Naive thymus-derived CD8-positive, alpha-beta T cell (primary cell): ENCODE measurements around the gene ETV4. TPM values are rescaled to one million over a fixed set of nuclear protein-coding genes. Genes with fewer than 3 reads are reported as not detected.

ENCODE experiments used
- ATAC-seq, 2 donors: fragments of 150-1000 bp; cut with Tn5 transposase in 1 of 2; sonication (Bioruptor Pico), chemical (Tn5 transposase) in 1 of 2; 1 replicate in 1 of 2; 2 replicates in 1 of 2; pipeline ENCODE4 v1.10.0; 2021; ENCODE audit warnings: mild to moderate bottlenecking in 2 of 2, moderate library complexity in 2 of 2
- POLR2A ChIA-PET: fragments of 350-600 bp; sonication (Branson Sonifier 250); formaldehyde crosslinking; loops from one replicate; lab custom pipeline; 2021; ENCODE audit warnings: antibody characterized with exemption; lab: Charles Lee
- DNase-seq, 10 donors: peaks; one replicate each; pipeline versions ENCODE4 v3.0.0 to v3.0.0-alpha.2; 2020 to 2022
- H3K27ac Mint-ChIP-seq, 10 donors: one replicate each; pipeline ENCODE4 v1.8.0; 2020 to 2022; ENCODE audit warnings: mild to moderate bottlenecking in 10 of 10, mixed read lengths in 10 of 10, moderate library complexity in 4 of 10, inconsistent platforms in 1 of 10
- H3K27me3 Mint-ChIP-seq, 5 donors: one replicate each; pipeline ENCODE4 v1.8.0; 2021 to 2022; ENCODE audit warnings: mixed read lengths in 5 of 5
- H3K36me3 Mint-ChIP-seq, 3 donors: one replicate each; pipeline ENCODE4 v1.8.0; 2020 to 2022; ENCODE audit warnings: mixed read lengths in 3 of 3, mild to moderate bottlenecking in 2 of 3, inconsistent platforms in 1 of 3
- H3K4me1 Mint-ChIP-seq, 4 donors: one replicate each; pipeline ENCODE4 v1.8.0; 2021 to 2022; ENCODE audit warnings: mixed read lengths in 4 of 4
- H3K4me3 Mint-ChIP-seq, 10 donors: one replicate each; pipeline ENCODE4 v1.8.0; 2020 to 2022; ENCODE audit warnings: mild to moderate bottlenecking in 10 of 10, mixed read lengths in 10 of 10, moderate library complexity in 6 of 10, inconsistent platforms in 1 of 10
- H3K9me3 Mint-ChIP-seq, 9 donors: one replicate each; pipeline ENCODE4 v1.8.0; 2020 to 2022; ENCODE audit warnings: mixed read lengths in 9 of 9, mild to moderate bottlenecking in 3 of 9, inconsistent platforms in 1 of 9, moderate library complexity in 1 of 9
- polyA plus RNA-seq, 3 donors: library from polyadenylated mRNA; unstranded; fragments of 300-500 nt; fragmentation: Illumina TruSeq; gene quantifications; one replicate each; pipeline ENCODE4 v1.2.3, GENCODE V29; 2021
- total RNA-seq, 8 experiments: library from RNA in 2 of 8; stranded (reverse) in 2 of 8; gene quantifications; one replicate each; pipeline ENCODE4 v1.2.3 and lab custom pipeline; 2021 to 2026

ETV4 gene
- total and polyA plus RNA-seq, 5 experiments from 2014 or later, result 0.09 TPM; not detected in 4

DNA sequence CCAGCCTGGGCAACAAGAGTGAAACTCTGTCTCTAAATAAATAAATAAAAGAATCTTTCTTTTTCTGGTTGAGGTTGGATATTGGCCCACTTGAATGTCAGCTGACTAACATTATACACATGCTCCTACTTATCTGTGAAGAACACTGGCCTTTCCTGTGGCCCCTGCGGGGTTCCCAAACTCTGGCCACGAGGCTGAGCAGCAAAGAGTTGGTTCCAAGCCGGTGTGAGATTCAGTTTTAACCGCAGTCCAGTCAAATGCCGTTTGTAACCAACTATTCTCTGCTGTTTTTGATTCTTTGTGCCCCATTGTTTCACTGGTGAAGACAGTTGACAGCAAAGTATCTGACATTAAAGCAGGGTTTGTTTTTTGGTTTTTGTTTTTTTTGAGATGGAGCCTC lies 11.2 kb downstream of the ETV4 start:
- no peak for ATAC-seq
- DNase-seq, result no peak
- H3K27me3 Mint-ChIP-seq, result no peaks in the 10 kb centered on the region
- H3K9me3 Mint-ChIP-seq, result no peaks in the 10 kb centered on the region
- H3K4me1 Mint-ChIP-seq, result peaks cover 0 to 7% (median 2%) of the 10 kb centered on the region in 4 donors
- no peak overlapping the region for H3K27ac Mint-ChIP-seq
- no peak overlapping the region for H3K4me3 Mint-ChIP-seq
- POLR2A ChIA-PET, result no interaction called here
- H3K36me3 Mint-ChIP-seq, result no peaks in the 10 kb centered on the region

DNA sequence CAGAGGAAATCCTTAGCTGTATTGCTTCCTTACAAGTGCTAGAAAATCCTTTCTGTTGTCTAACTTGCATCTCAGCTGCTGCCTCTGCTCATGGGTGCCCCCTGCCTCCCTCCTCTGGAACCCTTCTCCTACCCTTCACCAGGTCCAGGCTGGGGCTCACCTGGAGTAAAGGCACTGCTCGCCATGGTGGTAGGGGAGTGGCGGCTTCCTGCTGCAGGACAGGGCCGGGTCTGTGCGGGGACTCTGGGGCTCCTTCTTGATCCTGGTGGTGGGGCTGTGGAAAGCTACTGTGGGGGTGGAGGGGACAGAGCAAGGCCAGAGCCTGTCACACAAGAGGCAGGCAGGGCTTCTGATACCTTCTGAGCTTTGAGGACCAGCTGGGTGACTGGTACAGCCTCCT lies 12.4 kb downstream of the ETV4 start:
- H3K4me1 Mint-ChIP-seq, result peaks cover 0 to 10% (median 4%) of the 10 kb centered on the region in 4 donors
- H3K36me3 Mint-ChIP-seq, result peaks cover 0 to 3% (median 0%) of the 10 kb centered on the region in 3 donors
- no peak for ATAC-seq
- H3K27ac Mint-ChIP-seq, result no peak overlapping the region
- H3K27me3 Mint-ChIP-seq, result no peaks in the 10 kb centered on the region
- POLR2A ChIA-PET, result no interaction called here
- no peak overlapping the region for H3K4me3 Mint-ChIP-seq
- DNase-seq, result no peak
- H3K9me3 Mint-ChIP-seq, result no peaks in the 10 kb centered on the region

DNA sequence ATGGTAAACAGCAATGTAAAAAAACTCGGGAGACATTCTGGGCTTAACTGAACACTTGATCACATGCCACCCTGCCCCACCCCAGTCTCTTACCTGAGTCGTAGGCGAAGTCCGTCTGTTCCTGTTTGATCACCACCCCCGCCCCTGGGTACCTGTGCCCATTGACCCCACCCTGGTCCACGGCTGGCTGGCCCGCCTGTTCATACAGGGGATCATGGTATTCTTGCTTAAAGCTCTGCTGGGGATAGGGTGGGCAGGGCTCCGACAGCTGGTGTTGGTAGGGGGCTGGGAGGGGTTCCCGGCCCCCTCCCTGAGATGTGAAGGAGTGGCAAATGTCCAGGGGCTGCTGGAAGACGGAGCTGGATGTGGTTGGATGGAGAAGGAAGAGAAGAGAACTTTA lies 13.6 kb downstream of the ETV4 start:
- DNase-seq, result no peak
- no peak for ATAC-seq
- Mint-ChIP-seq H3K27ac (no peak overlapping the region), H3K4me1 (peaks cover 0 to 10% (median 4%) of the 10 kb centered on the region in 4 donors), H3K9me3 (no peaks in the 10 kb centered on the region), H3K27me3 (no peaks in the 10 kb centered on the region), H3K36me3 (peaks cover 0 to 5% (median under 1%) of the 10 kb centered on the region in 3 donors), H3K4me3 (no peak overlapping the region)
- POLR2A ChIA-PET, result interaction anchor here (0.6 kb wide), 1 partner anchor 16 kb away, joined by 8 read pairs; no protein-coding TSS in a partner anchor

DNA sequence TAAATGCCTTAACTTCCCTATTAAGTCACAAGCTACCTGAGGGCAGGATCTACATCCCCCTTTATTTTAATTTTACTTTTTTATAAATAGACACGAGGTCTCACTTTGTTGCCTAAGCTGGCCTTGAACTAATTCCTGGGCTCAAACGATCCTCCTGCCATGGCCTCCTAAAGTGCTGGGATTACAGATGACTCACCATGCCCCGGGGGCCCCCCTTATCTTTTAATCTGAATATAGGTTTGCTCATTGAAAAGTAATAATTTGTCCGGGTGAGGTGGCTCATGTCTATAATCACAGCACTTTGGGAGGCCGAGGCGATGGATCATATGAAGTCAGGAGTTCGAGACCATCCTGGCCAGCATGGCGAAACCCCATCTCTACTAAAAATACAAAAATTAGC lies 14.2 kb downstream of the ETV4 start:
- Mint-ChIP-seq H3K27ac (no peak overlapping the region), H3K27me3 (no peaks in the 10 kb centered on the region), H3K4me1 (peaks cover 0 to 10% (median 5%) of the 10 kb centered on the region in 4 donors), H3K9me3 (no peaks in the 10 kb centered on the region), H3K4me3 (no peak overlapping the region), H3K36me3 (peaks cover 0 to 11% (median 4%) of the 10 kb centered on the region in 3 donors)
- POLR2A ChIA-PET, result interaction anchor here (0.6 kb wide), 1 partner anchor 17 kb away, joined by 8 read pairs; no protein-coding TSS in a partner anchor
- DNase-seq, result no peak
- no peak for ATAC-seq

DNA sequence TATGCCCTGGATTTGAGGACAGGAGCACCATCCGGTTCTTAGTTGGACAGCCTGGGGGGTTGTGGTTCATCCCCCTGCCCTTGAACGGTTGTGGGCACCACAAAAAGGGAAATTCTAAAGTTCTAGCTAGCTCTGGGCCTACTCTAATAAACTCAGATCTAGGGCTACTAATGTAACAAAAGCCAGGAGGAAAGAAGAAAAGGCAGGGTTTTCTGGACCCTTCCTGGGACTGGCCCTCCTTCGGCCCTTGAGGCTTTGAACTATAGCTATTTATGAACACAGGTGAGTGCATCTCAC lies 15.1 kb downstream of the ETV4 start:
- H3K27me3 Mint-ChIP-seq, result no peaks in the 10 kb centered on the region
- peaks cover 0 to 10% (median 5%) of the 10 kb centered on the region in 4 donors for H3K4me1 Mint-ChIP-seq
- peak overlapping the region in 2 of 10 donors; percentile 29 to 43 for H3K27ac Mint-ChIP-seq
- ATAC-seq (no peak), DNase-seq (no peak)
- no peaks in the 10 kb centered on the region for H3K9me3 Mint-ChIP-seq
- peaks cover 0 to 17% (median 4%) of the 10 kb centered on the region in 3 donors for H3K36me3 Mint-ChIP-seq
- H3K4me3 Mint-ChIP-seq, result no peak overlapping the region
- POLR2A ChIA-PET, result no interaction called here

DNA sequence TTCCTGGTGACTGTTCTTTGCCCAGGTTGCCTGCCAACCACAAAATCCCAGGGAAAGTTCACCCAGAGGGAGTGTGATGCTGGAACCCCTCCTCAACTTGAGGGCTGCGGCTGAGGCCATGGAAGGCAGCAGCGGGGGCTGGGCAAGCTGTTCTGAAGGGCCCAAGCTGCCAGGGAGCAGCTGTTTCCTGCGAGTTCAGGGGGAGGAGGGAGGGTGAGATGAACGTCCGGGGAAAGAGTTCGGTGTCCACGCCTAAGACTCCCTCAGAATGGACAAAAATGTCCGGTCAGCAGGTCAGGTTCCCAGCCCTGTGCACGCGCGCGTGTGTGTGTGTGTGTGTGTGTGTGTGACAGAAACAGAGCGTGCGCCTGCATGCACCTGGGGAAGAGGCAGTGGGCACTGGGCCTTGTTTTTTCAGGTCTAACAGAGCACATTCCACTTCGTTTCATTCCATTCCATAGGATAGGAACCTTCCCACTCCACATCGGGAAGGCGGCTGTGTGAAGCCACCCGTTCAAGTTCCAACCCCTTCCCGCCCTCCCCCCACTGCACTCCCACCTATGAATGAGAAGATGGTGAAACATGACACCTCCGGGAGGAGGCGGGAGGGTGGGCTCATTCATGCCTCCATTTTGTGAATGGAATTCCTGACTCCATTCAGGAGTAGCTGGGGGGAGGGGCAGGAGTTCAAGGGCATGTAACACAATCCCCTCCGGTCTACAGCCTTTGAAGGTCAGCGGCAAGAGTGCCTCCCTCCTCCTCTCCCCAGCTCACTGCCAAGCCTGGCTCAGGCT lies 15.7 kb downstream of the ETV4 start:
- DNase-seq (no peak), ATAC-seq (no peak)
- POLR2A ChIA-PET, result no interaction called here
- H3K4me1 Mint-ChIP-seq, result peaks cover 0 to 10% (median 5%) of the 10 kb centered on the region in 4 donors
- no peaks in the 10 kb centered on the region for H3K27me3 Mint-ChIP-seq
- peak overlapping the region in 2 of 10 donors; percentile 29 to 43 for H3K27ac Mint-ChIP-seq
- H3K4me3 Mint-ChIP-seq, result no peak overlapping the region
- H3K9me3 Mint-ChIP-seq, result no peaks in the 10 kb centered on the region
- H3K36me3 Mint-ChIP-seq, result peaks cover 0 to 22% (median 4%) of the 10 kb centered on the region in 3 donors

DNA sequence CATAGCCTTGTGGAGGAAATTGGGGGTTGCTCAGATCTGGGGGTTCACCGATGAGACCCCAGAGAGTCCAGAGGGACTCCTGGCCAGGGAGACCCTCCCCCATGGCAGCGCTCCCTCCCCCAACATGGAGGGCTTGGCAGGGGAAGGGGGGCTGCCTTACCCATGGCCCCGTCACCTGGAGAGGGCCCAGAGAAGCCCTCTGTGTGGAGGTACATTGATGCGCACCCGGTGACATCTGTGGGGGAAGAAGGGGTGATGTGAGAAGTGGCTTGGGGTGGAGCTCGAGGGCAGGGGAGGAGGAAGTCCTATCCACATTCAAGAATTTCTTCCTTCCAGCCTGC lies 16.2 kb downstream of the ETV4 start:
- POLR2A ChIA-PET, result no interaction called here
- DNase-seq (no peak), ATAC-seq (no peak)
- no peaks in the 10 kb centered on the region for H3K9me3 Mint-ChIP-seq
- peaks cover 0 to 10% (median 5%) of the 10 kb centered on the region in 4 donors for H3K4me1 Mint-ChIP-seq
- H3K4me3 Mint-ChIP-seq, result no peak overlapping the region
- peaks cover 0 to 27% (median 4%) of the 10 kb centered on the region in 3 donors for H3K36me3 Mint-ChIP-seq
- no peak overlapping the region for H3K27ac Mint-ChIP-seq
- H3K27me3 Mint-ChIP-seq, result no peaks in the 10 kb centered on the region

DNA sequence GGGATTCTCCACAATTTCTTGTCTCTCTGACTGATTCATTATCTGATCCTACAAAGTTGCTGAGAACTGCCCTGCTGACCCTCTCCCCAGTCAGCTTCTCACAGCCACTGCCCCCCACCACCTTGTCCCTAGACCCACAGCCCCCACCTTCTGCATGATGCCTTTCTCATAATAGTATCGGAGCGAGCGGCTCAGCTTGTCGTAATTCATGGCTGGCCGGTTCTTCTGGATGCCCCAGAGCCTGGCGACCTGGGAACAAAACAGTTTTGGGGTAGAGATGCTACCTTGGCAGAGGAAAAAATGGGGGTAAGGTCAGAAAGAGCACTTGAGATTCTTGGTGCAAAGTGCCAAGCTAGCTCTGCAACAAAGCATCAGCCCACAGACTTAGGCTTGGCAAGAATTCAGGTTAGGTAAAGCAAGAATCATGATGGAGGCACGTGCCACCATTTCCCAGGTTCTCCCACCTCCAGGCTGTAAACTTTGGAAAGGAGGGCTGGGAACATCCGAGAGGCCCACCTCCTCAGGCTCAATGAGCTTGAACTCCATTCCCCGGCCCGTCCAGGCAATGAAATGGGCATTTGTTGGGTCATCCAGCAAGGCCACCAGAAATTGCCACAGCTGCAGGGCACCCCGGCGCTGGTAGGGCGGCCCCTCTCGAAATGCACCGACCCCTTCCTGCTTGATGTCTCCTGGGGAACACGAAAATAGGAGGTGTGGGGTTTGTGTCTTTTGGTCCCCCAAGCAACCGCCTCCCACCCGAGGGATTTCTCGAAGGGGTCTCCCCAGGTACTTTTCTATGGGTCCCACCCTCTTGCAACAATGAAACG lies 16.9 kb downstream of the ETV4 start:
- H3K4me1 Mint-ChIP-seq, result peaks cover 0 to 10% (median 5%) of the 10 kb centered on the region in 4 donors
- H3K27ac Mint-ChIP-seq, result no peak overlapping the region
- DNase-seq, result no peak

DNA sequence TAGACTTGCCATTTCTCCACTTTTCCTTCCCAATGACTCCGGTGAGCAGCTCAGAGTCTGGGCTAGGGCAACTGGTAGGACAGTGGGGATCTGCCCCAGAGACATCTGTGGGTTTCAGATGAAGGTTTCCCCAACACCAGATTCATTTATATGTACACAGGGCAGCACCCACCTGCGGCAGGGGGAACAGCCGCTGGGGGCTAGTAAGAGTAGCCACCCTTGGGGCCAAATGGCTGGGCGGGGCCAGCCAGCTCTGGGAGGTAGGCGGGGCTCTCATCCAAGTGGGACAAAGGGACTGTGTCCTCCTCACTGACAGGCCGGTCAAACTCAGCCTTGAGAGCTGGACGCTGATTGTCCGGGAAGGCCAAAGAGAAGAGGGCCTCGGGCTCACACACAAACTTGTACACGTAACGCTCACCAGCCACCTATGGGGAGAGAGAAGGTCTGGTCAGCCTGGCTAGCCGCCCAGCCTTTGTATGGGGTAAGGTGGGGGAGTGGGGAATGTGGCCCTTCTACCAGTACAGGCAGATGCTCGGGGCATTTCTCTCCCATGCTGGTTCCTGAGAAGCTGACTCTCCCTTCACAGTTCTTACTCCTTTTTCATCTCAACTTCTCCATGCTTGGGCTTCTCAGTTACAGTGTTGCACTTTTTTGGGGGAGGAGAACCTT lies 17.7 kb downstream of the ETV4 start:
- no peaks in the 10 kb centered on the region for H3K9me3 Mint-ChIP-seq
- ATAC-seq, result no peak
- H3K27ac Mint-ChIP-seq, result no peak overlapping the region
- peaks cover 0 to 40% (median 15%) of the 10 kb centered on the region in 3 donors for H3K36me3 Mint-ChIP-seq
- no peak for DNase-seq
- H3K4me1 Mint-ChIP-seq, result peaks cover 0 to 10% (median 5%) of the 10 kb centered on the region in 4 donors
- no peaks in the 10 kb centered on the region for H3K27me3 Mint-ChIP-seq
- POLR2A ChIA-PET, result no interaction called here
- H3K4me3 Mint-ChIP-seq, result no peak overlapping the region

More for the DNA sequence above, 16.9 kb downstream of the ETV4 start:
- no peak for ATAC-seq
- Mint-ChIP-seq H3K27me3 (no peaks in the 10 kb centered on the region), H3K36me3 (peaks cover 0 to 34% (median 10%) of the 10 kb centered on the region in 3 donors), H3K9me3 (no peaks in the 10 kb centered on the region), H3K4me3 (no peak overlapping the region)
- POLR2A ChIA-PET, result no interaction called here

DNA sequence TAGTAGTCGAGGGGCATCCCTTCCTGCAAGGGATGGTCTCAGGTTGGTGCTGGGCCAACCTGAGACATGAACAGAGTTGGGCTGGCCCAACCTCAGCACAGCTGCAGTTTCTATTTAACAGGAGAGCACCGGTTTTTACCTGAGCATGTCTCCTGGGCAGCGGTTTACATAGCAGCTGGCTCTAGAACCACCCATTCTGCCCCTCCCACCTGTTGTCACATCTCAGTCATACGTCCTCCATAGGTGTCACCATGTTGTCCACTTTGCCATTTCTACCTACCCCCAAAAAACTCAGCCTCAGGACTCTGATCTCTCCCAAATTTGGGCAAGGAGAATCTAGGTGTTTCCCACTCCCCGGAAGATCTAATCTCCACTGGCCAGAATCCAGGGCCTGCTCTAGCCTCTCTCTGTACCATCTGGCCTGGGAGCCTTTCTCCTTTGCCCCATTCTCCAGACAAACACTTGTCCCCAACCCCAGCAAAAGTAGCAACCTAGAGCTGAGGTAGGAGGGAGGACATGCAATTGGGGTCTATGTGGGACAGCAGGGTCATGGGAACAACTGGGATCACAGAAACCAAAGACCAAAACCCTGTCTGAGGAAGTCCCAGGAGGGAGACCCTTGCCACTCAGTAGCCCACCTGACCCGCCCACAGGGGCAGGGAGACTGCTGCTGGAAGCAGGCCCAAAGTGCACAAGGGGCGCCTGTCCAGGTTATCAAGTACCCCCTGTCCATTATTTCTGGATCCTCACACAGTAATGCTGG lies 19.1 kb downstream of the ETV4 start:
- POLR2A ChIA-PET, result no interaction called here
- H3K27me3 Mint-ChIP-seq, result no peaks in the 10 kb centered on the region
- H3K4me1 Mint-ChIP-seq, result peaks cover 0 to 10% (median 5%) of the 10 kb centered on the region in 4 donors
- H3K36me3 Mint-ChIP-seq, result peaks cover 0 to 54% (median 15%) of the 10 kb centered on the region in 3 donors
- peak overlapping the region in 2 of 10 donors; percentile 17 to 74 for H3K27ac Mint-ChIP-seq
- no peaks in the 10 kb centered on the region for H3K9me3 Mint-ChIP-seq
- ATAC-seq, result no peak
- no peak overlapping the region for H3K4me3 Mint-ChIP-seq
- DNase-seq, result no peak

DNA sequence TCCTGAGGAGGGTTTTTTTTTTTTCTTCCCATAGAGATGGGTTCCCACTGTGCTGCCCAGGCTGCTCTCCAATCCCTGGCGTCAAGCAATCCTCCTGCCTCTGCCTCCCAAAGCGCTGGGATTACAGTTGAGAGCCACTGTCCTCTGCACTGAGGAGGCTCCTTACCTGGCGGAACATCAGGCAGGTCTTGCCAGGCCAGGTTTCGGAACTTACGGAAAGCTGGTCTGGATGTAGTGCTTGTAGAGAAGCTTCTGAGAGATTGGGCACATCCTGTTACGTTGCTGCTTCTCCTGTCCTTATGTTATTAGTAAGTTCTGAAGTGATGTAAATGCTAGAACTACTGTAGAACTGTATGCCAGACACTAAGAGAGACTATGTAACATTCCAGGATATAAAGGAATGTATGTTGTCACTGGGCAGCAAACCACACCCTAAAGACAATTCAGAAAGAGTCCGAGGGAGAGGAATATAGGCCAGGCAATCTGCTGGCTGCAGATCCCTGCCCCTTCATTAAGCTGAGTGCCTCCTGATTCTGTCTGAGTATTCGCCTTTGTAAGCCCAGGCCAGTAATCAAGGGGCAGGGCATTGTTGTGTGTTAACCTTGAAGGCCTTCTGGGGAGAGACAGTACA lies 21.1 kb downstream of the ETV4 start:
- no peak overlapping the region for H3K27ac Mint-ChIP-seq

DNA sequence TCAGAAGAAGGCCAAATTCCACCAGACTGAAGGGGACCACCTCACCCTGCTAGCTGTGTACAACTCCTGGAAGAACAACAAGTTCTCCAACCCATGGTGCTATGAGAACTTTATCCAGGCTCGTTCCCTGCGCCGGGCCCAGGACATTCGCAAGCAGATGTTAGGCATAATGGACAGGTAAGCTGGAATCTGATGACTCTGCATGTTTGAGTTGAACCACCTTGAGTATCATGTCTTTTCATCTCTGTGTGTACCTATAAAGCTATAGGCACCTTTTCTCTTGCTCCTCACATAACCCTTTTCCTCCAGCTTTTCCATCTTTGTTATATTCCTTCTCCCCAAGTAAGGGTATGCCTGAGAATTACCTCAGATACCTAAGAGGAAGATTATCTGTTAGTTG lies 24.8 kb downstream of the ETV4 start:
- H3K4me3 Mint-ChIP-seq, result no peak overlapping the region
- no peaks in the 10 kb centered on the region for H3K27me3 Mint-ChIP-seq
- no peak overlapping the region for H3K27ac Mint-ChIP-seq

More for the DNA sequence above, 21.1 kb downstream of the ETV4 start:
- ATAC-seq, result no peak
- Mint-ChIP-seq H3K36me3 (peaks cover 7 to 74% (median 31%) of the 10 kb centered on the region in 3 donors), H3K27me3 (no peaks in the 10 kb centered on the region), H3K9me3 (no peaks in the 10 kb centered on the region), H3K4me1 (peaks cover 0 to 8% (median 4%) of the 10 kb centered on the region in 4 donors), H3K4me3 (no peak overlapping the region)
- POLR2A ChIA-PET, result no interaction called here
- DNase-seq, result no peak

More for the DNA sequence above, 24.8 kb downstream of the ETV4 start:
- ATAC-seq, result no peak
- Mint-ChIP-seq H3K36me3 (peaks cover 13 to 96% (median 42%) of the 10 kb centered on the region in 3 donors), H3K4me1 (peaks cover 0 to 2% (median under 1%) of the 10 kb centered on the region in 4 donors), H3K9me3 (no peaks in the 10 kb centered on the region)
- POLR2A ChIA-PET, result no interaction called here
- DNase-seq, result no peak
